ENCODE results near the gene FGFR4. TPM values are rescaled to one million over a fixed set of nuclear protein-coding genes. Genes with fewer than 3 reads are reported as not detected.
A peak's percentile ranks its signal among the peaks of the same experiment; 100 is the strongest.

The FGFR4 gene
- total and polyA plus RNA-seq, 2 donors (not counting 1 experiment from before 2014, with no cell fraction given): 12.6 to 28.4 TPM

DNA sequence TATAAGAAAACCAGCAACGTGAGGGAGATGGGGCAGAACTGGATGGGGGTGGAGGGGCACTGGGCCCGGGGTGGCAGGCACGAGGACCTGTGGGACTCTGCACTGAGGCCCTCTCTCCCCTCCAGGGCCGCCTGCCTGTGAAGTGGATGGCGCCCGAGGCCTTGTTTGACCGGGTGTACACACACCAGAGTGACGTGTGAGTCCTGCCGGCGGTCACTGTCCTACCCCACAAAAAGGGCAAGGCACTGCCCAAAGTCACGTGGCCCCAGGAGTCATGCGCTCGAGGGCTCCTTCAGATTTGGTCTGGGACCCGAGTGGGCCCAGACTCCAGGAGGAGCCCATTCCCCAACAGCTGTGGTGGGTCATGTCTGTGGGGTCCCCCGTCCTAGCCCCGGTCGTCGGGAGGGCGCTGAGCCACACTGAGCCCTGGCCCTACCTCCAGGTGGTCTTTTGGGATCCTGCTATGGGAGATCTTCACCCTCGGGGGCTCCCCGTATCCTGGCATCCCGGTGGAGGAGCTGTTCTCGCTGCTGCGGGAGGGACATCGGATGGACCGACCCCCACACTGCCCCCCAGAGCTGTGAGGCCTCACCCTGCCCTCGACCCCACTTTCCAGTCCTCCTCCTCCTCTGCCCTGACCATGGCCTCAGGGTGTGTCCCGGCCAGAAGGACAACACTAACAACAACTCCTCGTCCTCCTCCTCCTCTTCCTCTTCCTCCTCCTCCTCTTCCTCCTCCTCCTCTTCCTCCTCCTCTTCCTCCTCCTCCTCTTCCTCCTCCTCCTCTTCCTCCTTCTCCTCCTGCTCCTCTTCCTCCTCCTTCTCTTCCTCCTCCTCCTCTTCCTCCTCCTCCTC, 9.7 kb downstream of the FGFR4 start:
- peaks cover 9% of the 10 kb centered on the region for H3K36me3 ChIP-seq (ENCODE audit: control insufficient read depth, insufficient read depth, low read length)
- no peak overlapping the region for H3K4me3 ChIP-seq (replicated peaks in 1 of 4; ENCODE audit: control extremely low read depth in 1 of 4, insufficient read depth in 1 of 4, low read depth in 3 of 4, low read length in 4 of 4)
- H3K9ac ChIP-seq (ENCODE audit: insufficient read depth, low read length): no peak overlapping the region
- TF ChIP-seq, protein P1, sequence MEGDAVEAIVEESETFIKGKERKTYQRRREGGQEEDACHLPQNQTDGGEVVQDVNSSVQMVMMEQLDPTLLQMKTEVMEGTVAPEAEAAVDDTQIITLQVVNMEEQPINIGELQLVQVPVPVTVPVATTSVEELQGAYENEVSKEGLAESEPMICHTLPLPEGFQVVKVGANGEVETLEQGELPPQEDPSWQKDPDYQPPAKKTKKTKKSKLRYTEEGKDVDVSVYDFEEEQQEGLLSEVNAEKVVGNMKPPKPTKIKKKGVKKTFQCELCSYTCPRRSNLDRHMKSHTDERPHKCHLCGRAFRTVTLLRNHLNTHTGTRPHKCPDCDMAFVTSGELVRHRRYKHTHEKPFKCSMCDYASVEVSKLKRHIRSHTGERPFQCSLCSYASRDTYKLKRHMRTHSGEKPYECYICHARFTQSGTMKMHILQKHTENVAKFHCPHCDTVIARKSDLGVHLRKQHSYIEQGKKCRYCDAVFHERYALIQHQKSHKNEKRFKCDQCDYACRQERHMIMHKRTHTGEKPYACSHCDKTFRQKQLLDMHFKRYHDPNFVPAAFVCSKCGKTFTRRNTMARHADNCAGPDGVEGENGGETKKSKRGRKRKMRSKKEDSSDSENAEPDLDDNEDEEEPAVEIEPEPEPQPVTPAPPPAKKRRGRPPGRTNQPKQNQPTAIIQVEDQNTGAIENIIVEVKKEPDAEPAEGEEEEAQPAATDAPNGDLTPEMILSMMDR (conservative IDR thresholded peaks at IDR 0.05 in 1 of 2, IDR thresholded peaks at IDR 0.05 in 1 of 2; ENCODE audit: low read depth in 1 of 2, low read length in 2 of 2): no peak
- TF ChIP-seq EZH2 (IDR thresholded peaks at IDR 0.05; ENCODE audit: low read length, missing control alignments): no peak
- H3K79me2 ChIP-seq (ENCODE audit: control insufficient read depth, insufficient read depth, low read length): no peaks in the 10 kb centered on the region
- no peaks in the 10 kb centered on the region for H3K27me3 ChIP-seq (ENCODE audit: control insufficient read depth, insufficient read depth, low read length)
- peaks cover 23% of the 10 kb centered on the region for H3K4me1 ChIP-seq (ENCODE audit: control insufficient read depth, extremely low read depth, insufficient read depth, low read length)
- no peak for DNase-seq (ENCODE audit: low read depth in 2 of 2)
- H3K27ac ChIP-seq (ENCODE audit: insufficient read depth, low read length): no peak overlapping the region
- H3K4me2 ChIP-seq (ENCODE audit: extremely low read depth, insufficient read depth, low read length): no peak overlapping the region
- H4K20me1 ChIP-seq (ENCODE audit: control insufficient read depth, extremely low read depth, insufficient read depth, low read length): no peaks in the 10 kb centered on the region
- no peak overlapping the region for H2AFZ ChIP-seq (ENCODE audit: low read length)
- H3K9me3 ChIP-seq (ENCODE audit: control insufficient read depth, insufficient read depth, low read depth, low read length): no peaks in the 10 kb centered on the region

DNA sequence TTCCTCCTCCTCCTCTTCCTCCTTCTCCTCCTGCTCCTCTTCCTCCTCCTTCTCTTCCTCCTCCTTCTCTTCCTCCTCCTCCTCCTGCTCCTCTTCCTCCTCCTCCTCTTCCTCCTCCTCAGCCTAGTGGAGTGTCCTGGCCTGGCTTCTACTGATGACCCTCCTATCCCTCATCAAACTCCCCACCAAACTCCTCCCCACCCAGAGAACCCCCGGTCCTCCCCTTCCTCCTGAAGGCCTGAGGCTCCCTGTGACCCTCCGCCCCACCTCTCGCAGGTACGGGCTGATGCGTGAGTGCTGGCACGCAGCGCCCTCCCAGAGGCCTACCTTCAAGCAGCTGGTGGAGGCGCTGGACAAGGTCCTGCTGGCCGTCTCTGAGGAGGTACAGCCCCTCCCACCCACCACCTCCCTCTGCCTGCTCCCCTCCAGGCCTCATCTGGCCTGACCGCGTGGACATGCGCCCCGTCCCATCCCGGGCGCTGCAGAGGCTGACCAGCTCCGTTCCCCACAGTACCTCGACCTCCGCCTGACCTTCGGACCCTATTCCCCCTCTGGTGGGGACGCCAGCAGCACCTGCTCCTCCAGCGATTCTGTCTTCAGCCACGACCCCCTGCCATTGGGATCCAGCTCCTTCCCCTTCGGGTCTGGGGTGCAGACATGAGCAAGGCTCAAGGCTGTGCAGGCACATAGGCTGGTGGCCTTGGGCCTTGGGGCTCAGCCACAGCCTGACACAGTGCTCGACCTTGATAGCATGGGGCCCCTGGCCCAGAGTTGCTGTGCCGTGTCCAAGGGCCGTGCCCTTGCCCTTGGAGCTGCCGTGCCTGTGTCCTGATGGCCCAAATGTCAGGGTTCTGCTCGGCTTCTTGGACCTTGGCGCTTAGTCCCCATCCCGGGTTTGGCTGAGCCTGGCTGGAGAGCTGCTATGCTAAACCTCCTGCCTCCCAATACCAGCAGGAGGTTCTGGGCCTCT, 10.6 kb downstream of the FGFR4 start:
- H3K4me3 ChIP-seq (replicated peaks in 1 of 4; ENCODE audit: control extremely low read depth in 1 of 4, insufficient read depth in 1 of 4, low read depth in 3 of 4, low read length in 4 of 4): no peak overlapping the region
- H3K4me2 ChIP-seq (ENCODE audit: extremely low read depth, insufficient read depth, low read length): no peak overlapping the region
- H2AFZ ChIP-seq (ENCODE audit: low read length): no peak overlapping the region
- no peak for DNase-seq (ENCODE audit: low read depth in 2 of 2)
- no peaks in the 10 kb centered on the region for H3K79me2 ChIP-seq (ENCODE audit: control insufficient read depth, insufficient read depth, low read length)
- peaks cover 23% of the 10 kb centered on the region for H3K4me1 ChIP-seq (ENCODE audit: control insufficient read depth, extremely low read depth, insufficient read depth, low read length)
- no peak overlapping the region for H3K27ac ChIP-seq (ENCODE audit: insufficient read depth, low read length)
- no peak overlapping the region for H3K9ac ChIP-seq (ENCODE audit: insufficient read depth, low read length)
- H3K9me3 ChIP-seq (ENCODE audit: control insufficient read depth, insufficient read depth, low read depth, low read length): no peaks in the 10 kb centered on the region
- no peaks in the 10 kb centered on the region for H3K27me3 ChIP-seq (ENCODE audit: control insufficient read depth, insufficient read depth, low read length)
- TF ChIP-seq, protein P1 (conservative IDR thresholded peaks at IDR 0.05 in 1 of 2, IDR thresholded peaks at IDR 0.05 in 1 of 2; ENCODE audit: low read depth in 1 of 2, low read length in 2 of 2): no peak
- no peak for TF ChIP-seq EZH2 (IDR thresholded peaks at IDR 0.05; ENCODE audit: low read length, missing control alignments)
- no peaks in the 10 kb centered on the region for H4K20me1 ChIP-seq (ENCODE audit: control insufficient read depth, extremely low read depth, insufficient read depth, low read length)
- H3K36me3 ChIP-seq (ENCODE audit: control insufficient read depth, insufficient read depth, low read length): peaks cover 7% of the 10 kb centered on the region

- Histone ChIP-seq H3K36me3 (ENCODE audit: control insufficient read depth, insufficient read depth, low read length) (peaks cover 7% of the 10 kb centered on the region), H3K9ac (ENCODE audit: insufficient read depth, low read length) (no peak overlapping the region), H3K4me1 (ENCODE audit: control insufficient read depth, extremely low read depth, insufficient read depth, low read length) (peaks cover 23% of the 10 kb centered on the region), H3K4me2 (ENCODE audit: extremely low read depth, insufficient read depth, low read length) (no peak overlapping the region), H3K4me3 (replicated peaks in 1 of 4; ENCODE audit: control extremely low read depth in 1 of 4, insufficient read depth in 1 of 4, low read depth in 3 of 4, low read length in 4 of 4) (no peak overlapping the region), H3K9me3 (ENCODE audit: control insufficient read depth, insufficient read depth, low read depth, low read length) (no peaks in the 10 kb centered on the region), H3K27me3 (ENCODE audit: control insufficient read depth, insufficient read depth, low read length) (no peaks in the 10 kb centered on the region), H4K20me1 (ENCODE audit: control insufficient read depth, extremely low read depth, insufficient read depth, low read length) (no peaks in the 10 kb centered on the region), H3K79me2 (ENCODE audit: control insufficient read depth, insufficient read depth, low read length) (no peaks in the 10 kb centered on the region), H2AFZ (ENCODE audit: low read length) (no peak overlapping the region), H3K27ac (ENCODE audit: insufficient read depth, low read length) (peak overlapping the region; percentile 74)
- no peak for DNase-seq (ENCODE audit: low read depth in 2 of 2)
- TF ChIP-seq EZH2 (IDR thresholded peaks at IDR 0.05; ENCODE audit: low read length, missing control alignments): no peak
- TF ChIP-seq, protein P1 (conservative IDR thresholded peaks at IDR 0.05 in 1 of 2, IDR thresholded peaks at IDR 0.05 in 1 of 2; ENCODE audit: low read depth in 1 of 2, low read length in 2 of 2): no peak
Measured at GRCh38 chr5:177098120-177098469, 11.4 kb downstream of the FGFR4 start.

All from fibroblast of lung (primary cell).